Stimulated activated CD4-positive, alpha-beta T cell treated with anti-CD3 and anti-CD28 coated beads, Interleukin-15, amount 100 ng/mL, for 1 hour (primary cell): Measurements from ENCODE around the gene SUN1.
"Not testable (repeated sequence)": the region's sequence is repeated elsewhere in the genome, so short reads cannot be mapped to it uniquely, and the experiment has no call there.

Experiments
- DNase-seq, 2 donors: peaks; one replicate each; pipeline ENCODE4 v3.0.0-alpha.2; 2020; ENCODE audit warnings: low read depth in 1 of 2, low spot score in 1 of 2

The SUN1 gene

DNA sequence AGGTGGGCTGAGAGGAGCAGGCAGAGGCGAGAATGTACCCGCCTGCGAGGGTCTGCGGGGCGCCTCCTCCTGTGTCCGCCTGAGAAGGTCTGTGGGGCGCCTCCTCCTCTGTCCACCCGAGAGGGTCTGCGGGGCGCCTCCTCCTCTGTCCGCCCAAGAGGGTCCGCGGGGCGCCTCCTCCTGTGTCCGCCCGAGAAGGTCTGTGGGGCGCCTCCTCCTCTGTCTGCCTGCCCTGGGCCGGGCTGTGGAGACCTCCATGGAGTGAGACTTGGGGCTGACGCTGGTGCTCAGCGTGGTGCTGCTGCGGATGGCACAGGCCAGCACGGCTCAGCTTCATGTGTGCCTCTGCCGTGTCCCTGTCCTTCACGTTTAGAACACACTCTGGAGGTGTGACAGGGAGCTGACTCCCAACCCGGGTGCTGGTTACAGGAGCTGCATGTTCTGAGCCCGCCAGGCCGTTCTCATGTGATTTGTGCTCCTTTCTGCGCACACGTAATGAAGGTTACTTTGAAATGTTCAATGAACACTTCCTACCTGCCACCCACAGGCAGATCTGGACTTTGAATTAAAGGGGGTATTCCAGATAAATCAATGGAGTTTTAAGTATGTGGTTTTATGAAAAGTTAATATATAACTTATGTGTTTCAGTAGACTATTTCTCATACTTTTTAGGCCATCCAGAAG is 23.6 kb downstream of the SUN1 start:
- no peak for DNase-seq

DNA sequence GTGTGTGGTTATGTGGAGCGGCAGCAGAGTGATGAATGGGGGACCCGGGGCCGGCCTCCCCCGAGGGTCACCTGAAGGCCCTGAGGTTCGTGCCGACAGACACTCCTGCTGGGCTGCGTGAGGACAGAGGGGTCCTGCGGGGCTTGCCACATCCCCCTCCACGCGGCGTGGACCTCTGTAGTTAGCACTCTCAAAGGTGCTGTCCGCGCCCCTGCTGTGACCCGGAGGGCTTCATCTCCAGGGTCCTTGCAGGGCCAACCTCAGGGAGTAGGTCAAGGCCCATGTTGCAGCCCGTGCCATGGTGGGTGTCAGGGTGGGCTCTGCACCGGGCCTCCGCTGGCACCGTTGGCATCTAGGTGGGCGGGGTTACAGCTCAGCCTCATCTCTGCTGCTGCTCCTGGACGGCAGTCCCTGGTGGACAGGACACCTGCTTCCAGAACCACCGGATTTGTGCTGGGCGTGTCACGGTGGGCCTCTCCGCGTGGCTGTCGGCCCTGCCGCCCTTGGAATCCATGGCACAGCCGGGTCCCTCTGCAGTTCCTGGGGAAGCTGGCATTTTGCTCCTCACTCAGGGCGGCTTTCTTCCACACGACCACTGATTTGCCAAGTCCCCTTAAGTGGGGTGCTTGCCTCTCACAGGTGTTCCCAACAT is 24.3 kb downstream of the SUN1 start:
- DNase-seq = no peak

DNA sequence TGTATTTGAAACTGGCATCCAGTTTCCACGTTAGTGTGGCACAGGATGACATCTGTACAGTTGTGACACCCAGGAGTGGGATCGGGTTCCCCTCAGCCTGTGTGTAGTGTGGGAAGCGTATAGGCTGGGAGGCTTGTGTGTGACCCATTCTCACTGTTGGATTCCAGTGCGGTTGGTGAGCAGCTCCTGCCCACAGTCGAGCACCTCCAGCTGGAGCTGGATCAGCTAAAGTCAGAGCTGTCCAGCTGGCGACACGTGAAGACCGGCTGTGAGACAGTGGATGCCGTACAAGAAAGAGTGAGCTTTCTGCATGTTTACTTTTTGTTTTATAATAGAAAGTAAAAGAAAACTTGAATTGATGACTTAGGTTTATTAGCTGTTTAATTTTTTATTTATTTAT is 25.4 kb downstream of the SUN1 start:
- DNase-seq = no peak

- DNase-seq = no peak
Observed at GRCh38 chr7:859359-860030, 27.2 kb downstream of the SUN1 start.

DNA sequence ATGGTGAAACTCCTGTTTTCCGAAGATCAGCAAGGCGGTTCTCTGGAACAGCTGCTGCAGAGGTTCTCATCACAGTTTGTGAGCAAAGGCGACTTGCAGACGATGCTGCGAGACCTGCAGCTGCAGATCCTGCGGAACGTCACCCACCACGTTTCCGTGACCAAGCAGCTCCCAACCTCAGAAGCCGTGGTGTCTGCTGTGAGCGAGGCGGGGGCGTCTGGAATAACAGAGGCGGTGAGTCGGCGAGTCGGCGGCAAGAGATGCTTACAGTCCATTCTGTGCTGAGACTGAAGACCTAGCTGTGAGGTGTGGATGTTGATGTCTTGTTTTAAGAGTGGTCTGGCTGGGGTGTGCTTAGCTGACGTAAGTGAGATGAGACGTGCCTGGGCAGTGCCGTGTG is 27.9 kb downstream of the SUN1 start:
- DNase-seq = no peak

DNA sequence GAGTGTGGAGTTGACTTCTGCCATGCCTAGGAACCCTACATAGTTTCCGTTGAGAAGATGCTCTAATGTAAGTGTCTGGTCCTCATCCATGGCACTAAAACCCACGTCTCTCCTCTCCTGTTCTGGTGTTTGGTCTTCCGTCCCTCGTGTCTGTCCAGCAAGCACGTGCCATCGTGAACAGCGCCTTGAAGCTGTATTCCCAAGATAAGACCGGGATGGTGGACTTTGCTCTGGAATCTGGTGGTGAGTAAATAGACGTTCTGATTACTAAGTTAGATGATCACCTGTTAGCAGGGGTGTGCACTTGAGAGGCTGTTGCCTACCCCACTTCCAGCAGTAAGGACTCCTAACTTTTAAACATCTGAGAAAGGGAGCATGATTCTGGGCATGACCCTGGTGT is 28.9 kb downstream of the SUN1 start:
- no peak for DNase-seq

DNA sequence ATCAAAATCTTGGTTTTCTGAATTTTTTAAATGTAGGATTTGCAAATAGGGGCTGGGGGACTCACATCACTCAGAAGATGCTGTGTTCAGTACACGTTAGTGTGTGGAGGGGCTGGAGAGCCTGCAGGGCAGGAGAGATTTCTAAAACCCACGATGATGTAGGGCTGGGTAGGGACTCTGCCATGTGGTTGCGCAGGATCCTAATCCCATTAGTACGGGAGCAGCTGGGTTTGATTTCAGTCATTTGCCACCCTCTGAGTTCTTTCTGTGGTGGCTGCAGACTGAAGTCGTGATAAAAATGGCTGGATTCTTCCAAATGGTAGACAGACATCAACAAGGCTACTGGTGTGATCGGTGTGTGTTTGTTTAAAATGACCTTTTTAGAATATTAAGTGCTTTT is 29.9 kb downstream of the SUN1 start:
- no peak for DNase-seq

DNA sequence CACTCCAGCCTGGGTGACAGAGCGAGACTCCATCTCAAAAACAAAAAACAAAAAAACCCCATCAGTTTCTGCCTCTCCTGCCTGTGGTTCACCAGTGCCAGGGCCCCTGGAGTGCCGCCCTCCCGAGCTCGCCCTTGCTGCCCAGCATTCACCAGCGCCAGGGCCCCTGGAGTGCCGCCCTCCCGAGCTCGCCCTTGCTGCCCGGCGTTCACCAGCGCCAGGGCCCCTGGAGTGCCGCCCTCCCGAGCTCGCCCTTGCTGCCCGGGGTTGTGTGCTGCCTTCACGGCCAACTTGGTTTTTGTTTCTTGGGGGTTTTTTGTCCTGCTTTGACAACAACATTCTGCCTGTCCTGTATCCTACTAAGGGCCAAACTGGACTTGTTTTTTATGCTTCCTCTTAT is 30.8 kb downstream of the SUN1 start:
- DNase-seq = no peak

- no peak for DNase-seq
Observed at GRCh38 chr7:865921-866320, 33.6 kb downstream of the SUN1 start.

- no peak for DNase-seq
Observed at GRCh38 chr7:867001-867405, 34.7 kb downstream of the SUN1 start.

- no peak for DNase-seq
Observed at GRCh38 chr7:867406-868188, 35.3 kb downstream of the SUN1 start.

DNA sequence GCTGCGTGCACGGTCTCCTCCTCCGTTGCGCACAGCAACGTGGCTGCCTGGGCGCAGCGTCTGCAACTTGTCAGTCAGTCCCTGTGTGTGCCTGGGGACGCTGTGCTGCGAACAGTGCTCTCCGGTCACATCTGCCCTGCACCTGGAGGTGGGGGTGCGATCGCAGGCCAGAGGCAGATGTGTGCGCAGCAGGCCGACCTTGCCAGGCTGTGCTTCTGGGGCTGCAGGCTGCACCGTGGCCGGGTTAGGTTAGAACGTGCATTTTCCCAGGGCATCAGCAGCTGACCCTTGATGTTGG is 35.9 kb downstream of the SUN1 start:
- DNase-seq = no peak

- DNase-seq = no peak
Observed at GRCh38 chr7:869348-869747, 37.1 kb downstream of the SUN1 start.

- DNase-seq = no peak
Observed at GRCh38 chr7:871900-872537, 39.7 kb downstream of the SUN1 start.

- not testable (repeated sequence) for DNase-seq
Observed at GRCh38 chr7:872685-873084, 40.4 kb downstream of the SUN1 start.

DNA sequence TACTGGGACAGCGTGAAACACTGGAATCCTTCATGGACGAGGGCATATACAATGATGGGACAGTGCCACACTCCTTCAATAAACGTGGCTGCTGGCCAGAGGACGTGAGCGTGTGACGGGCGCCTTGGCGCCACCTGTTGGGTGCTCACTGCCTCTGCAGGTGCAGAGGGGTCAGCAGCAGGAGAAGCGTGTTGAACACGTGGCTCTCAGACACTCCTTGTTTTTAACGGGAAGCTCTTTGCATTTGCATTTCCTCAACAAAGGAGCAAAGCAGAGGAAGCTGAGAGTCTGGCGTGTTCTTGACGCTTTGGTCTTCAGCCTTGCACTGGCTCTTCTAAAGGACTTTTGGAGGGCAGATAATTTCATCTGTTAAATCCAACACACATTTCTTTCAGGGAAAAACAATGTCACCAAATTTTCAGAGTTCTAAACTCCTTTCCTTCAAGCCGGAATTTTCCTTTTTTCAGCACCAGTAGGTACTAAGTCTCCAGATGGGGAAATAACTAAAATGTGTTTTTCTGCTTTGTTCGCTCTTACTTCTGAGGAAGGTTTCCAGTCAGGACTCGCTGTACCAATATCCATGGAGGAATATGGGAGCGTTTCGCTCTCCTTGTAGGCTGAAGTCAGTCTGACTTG is 41.2 kb downstream of the SUN1 start:
- DNase-seq = peak; percentile 29 to 55

- DNase-seq = no peak
Observed at GRCh38 chr7:874031-874749, 41.9 kb downstream of the SUN1 start.

GRCh38 chr7:875051-875450 is 42.8 kb downstream of the SUN1 start:
- no peak for DNase-seq

- DNase-seq = no peak
Observed at GRCh38 chr7:875476-876076, 43.3 kb downstream of the SUN1 start.
